ENCODE results near the gene HYI.
"Not testable (repeated sequence)": the region's sequence is repeated elsewhere in the genome, so short reads cannot be mapped to it uniquely, and the experiment has no call there.

Gene HYI

DNA sequence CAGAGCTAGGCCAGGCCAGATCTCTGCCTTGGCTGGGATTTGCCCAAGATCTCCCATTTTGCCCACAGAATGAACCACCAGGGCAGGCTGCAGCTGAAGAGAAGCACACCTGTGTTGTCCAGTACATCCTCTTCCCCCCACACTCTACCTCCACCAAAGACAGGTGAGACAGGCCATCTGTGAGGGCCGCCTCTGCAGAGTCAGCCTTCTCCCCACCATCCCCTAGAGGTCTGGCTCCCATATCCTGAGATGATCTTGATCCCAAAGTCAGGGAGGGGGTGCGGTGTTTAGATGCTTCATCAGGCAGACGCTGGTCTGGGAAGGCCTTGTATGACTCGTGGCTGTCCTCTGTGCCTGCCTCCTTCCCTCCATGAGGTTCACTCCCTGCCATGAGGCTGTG lies 28.7 kb downstream of the HYI start:
- no peak for DNase-seq

DNA sequence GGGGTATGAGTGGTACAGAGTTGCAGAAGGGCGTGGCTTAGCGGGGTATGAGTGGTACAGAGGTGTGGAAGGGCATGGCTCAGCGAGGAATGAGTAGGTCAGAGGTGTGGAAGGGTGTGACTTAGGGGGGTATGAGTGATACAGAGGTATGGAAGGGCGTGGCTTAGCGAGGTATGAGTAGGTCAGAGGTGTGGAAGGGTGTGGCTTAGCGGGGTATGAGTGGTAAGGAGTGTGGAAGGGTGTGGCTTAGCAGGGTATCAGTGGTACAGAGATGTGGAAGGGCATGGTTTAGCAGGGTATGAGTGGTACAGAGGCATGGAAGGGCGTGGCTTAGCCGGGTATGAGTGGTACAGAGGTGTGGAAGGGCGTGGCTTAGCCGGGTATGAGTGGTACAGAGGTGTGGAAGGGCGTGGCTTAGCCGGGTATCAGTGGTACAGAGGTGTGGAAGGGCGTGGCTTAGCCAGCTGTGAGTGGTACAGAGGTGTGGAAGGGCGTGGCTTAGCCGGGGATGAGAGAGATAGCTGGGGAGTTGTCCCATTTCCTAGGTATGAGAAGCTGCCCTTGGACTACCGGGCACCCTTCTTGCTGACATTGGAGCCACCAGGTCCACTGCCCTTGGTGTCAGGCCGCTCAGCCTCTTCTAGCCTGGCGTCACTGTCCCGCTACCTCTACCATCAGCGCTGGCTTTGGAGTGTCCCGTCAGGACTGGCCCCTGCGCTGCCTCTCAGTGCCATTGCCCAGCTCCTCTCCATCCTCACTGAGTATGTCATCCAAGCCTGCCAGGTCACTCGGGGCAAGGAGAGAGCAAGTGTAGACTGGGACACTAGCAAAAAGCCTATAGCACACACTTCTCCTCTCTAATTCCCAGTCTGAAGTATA lies 29.8 kb downstream of the HYI start:
- DNase-seq: no peak

DNA sequence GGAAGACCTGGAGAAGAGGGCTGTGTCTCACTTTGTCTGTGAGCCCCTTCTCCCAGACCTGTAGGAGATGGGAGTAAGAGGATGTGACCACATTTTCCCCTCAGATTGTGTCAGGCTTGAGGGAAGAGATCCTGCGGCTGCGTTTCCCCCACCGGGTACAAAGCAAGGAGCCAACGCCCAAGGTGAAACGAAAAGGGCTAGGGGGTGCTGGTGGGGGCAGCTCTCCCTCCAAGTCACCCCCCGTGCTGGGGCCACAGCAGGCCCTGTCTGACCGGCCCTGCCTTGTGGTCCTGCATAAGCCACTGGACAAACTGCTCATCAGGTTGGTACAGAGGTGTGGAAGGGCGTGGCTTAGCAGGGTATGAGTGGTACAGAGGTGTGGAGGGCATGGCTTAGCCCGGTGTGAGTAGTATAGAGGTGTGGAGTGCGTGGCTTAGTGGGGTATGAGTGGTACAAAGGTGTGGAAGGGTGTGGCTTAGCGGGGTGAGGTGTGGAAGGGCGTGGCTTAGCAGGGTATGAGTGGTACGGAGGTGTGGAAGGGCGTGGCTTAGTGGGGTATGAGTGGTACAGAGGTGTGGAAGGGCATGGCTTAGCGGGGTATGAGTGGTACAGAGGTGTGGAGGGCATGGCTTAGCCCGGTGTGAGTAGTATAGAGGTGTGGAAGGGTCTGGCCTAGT lies 30.6 kb downstream of the HYI start:
- DNase-seq: no peak

DNA sequence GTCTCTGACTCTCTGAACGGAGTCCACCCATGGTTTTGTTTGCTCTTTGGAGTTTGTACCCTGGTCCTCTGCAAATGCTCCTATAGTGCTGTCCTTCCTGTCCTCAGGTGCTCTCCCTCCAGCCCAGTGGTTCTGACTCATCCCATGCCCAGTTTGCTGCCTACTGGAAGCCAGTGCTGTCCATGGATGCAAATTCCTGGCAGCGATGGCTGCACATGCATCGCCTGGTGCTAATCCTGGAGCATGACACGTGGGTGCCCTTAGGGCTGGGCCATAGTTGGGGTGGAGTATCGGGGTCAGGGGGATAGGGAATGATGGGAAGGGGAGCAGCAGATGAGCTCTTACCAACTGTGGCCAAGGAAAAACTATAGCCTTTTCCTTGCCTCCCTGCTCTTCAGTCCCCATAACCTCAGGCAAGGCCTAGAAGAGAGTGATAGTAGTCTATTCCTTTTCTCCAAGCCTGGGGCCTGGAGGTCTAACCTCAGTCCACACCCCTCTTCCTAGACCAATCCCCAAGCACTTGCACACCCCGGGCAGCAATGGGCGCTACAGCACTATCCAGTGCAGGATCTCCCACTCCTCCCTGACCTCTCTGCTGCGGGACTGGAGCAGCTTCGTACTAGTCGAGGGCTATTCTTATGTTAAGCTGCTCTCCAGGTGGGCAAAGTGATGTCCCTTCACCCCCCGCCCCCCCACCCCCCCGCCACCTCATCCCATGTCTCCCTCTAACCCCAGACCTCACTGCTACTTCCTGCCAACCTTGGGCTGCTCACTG lies 31.6 kb downstream of the HYI start:
- no peak for DNase-seq

DNA sequence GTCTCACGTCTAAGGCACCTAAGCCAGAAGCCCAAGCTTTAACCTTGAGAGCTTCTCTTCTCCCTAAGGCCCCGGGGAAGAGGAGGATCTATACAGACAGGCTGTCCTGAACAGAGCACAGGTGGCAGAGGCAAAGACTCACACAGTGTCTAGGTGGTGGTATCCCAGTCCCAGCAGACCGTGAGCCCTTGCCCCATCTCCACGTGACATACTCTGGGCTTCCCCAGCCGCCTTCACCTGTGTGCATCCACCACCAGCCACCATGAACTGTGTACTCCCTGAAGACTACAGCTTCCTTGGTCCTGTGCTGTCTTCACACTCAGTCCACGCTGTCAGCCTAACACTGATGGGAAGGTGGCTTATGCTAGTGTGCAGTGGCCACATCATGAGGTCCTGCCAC lies 32.3 kb downstream of the HYI start:
- no peak for DNase-seq

DNA sequence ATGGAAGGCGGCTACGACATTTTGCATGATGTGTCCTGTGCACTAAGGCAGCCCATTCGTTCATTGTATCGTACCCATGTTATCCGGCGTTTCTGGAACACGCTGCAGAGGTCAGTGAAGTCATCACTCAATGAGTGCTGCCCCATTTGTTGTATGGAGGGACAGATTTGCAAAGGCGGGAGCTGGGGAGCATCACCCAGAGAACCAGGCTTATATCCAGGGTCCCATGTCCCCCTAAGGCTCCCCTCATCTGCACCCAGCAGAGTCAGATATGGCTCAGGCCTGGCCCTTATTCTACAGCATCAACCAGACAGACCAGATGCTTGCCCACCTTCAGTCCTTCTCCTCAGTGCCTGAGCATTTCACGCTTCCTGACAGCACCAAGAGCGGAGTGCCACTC lies 32.9 kb downstream of the HYI start:
- no peak for DNase-seq

DNA sequence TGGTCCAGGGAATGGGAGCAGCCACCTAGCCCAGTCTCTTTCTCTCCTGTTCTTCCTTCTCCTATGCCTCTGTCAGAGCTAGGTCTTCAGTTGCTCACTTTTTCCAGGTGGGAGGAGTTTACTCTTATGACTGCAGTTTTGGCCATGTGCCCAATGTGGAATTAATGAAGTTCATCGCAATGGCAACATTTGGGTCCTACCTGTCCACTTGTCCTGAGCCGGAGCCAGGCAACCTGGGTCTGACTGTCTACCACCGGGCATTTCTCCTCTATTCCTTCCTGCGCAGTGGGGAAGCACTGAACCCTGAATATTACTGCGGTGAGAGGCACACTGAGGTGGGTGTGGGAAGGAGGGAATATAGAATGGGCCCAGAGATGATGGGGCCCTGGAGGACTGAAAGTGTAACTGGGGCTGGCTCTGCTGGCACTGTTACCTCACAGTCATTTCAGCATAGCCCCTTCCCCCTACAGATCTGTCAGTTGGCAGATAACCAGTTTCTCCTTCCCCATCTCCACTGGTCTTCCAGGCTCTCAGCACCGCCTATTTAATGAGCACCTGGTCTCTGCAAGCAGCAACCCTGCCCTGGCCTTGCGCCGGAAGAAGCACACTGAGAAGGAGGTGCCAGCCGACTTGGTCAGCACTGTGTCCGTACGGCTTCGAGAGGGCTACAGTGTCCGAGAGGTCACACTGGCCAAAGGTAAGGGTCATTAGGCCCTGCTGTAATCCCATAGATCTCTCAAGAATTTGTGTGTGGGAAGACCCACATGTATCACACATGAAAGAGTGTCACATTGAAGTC lies 33.9 kb downstream of the HYI start:
- no peak for DNase-seq

DNA sequence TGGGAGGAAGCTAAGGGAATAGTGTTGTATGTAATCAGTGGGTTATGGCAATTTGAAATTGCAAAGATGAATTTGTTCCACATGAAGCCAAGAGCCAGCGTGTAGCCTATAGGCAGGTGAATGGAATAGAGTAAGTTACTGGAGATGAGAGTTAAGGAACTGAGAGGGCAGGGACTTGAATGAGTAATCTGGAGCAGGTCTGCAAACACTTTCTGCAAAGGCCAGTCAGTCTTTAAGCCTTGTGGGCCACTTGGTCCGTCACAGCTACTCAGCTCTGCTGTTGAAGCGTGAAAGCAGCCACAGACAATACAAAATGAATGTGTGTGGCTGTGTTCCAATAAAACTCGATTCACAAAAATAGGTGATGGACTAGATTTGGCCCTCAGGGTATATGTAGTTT lies 34.9 kb downstream of the HYI start:
- no peak for DNase-seq

DNA sequence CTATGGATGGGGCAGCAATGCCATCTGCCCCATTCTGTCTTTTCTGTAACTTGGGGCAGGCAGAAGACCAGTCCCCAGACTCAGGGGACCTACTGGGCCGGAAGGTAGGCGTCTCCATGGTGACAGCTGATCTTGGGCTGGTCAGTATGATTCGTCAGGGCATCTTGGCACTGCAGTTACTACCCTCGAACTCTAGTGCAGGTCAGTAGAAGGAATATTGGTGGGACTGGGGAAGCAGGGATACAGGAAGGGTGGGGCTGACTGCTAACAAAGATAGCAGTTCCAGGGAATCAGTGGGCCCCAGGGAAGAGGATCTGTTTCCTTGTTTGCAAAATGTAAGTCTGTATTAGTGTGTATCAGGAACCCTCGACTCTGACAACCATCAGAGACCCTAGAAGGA lies 37.8 kb downstream of the HYI start:
- no peak for DNase-seq

DNA sequence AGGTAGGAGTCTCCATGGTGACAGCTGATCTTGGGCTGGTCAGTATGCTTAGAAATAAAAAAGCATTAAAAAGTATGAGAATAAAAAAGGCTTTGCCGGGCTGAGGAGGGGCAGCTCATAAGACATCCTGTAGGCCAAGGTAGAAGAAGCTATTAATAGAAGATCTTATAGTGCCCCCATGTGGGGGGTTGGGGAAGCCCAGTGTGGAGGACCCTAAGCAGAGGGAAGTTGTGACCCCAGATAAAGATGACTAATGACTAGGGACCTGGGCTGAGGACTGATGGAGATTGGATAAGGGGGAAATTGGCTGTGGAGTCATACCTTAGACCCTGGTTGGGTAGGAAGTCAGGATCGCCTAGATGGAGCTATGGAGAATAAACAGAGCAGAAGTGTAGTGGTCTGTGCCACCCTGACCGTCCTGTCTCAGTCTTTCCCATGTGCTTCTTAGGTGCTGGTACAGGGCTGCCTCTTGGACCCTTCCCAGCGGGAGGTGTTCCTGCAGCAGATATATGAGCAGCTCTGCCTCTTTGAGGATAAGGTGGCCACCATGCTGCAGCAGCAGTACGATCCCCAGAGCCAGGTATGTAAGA lies 39.0 kb downstream of the HYI start:
- peak; percentile 68 for DNase-seq

DNA sequence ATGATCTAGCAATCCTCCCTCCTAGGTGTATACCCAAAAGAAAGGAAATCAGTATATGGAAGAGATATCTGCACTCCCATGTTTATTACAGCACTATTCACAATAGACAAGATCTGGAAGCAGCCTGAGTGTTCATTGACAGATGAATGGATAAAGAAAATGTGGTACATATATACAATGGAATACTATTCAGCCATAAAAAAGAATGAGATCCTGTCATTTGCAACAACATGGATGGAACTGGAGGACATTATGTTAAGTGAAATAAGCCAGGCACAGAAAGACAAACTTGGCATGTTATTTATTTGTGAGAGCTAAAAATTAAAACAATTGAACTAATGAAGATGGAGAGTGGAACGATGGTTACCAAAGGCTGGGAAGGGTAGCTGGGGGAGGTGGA lies 40.3 kb downstream of the HYI start:
- not testable (repeated sequence) for DNase-seq

DNA sequence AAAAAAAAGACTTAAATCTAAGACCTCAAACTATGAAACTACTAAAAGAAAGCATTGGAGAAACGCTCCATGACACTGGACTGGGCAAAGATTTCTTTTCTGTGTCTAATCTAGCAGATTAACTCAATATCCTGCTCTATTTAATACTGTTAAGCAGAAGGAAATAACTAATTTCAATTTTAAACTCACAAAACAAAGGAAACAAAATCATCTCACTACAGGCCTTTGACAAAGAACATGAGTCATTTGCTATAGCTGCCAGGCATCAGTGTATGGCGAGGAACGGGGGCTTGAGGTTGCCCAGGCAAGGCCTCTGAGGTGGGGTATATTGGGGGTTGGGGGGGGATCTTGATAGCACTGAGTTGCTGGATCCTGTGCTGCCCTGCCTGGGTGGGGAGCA lies 43.2 kb downstream of the HYI start:
- no peak for DNase-seq

DNA sequence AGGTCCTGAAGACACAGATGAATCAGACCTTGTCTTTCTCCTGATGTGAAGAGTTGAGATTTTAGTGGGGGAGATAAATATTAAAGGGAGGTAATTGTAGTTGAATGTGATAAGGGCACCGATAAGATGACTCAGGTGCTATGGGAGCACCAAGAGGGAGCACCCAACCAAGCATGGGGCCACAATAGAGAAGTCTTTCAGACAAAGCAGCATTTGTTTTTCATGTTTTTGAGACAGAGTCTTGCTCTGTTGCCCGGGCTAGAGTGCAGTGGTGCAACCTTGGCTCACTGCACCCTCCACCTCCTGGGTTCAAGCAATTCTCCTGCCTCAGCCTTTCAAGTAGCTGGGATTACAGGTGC lies 47.9 kb downstream of the HYI start:
- DNase-seq: no peak

DNA sequence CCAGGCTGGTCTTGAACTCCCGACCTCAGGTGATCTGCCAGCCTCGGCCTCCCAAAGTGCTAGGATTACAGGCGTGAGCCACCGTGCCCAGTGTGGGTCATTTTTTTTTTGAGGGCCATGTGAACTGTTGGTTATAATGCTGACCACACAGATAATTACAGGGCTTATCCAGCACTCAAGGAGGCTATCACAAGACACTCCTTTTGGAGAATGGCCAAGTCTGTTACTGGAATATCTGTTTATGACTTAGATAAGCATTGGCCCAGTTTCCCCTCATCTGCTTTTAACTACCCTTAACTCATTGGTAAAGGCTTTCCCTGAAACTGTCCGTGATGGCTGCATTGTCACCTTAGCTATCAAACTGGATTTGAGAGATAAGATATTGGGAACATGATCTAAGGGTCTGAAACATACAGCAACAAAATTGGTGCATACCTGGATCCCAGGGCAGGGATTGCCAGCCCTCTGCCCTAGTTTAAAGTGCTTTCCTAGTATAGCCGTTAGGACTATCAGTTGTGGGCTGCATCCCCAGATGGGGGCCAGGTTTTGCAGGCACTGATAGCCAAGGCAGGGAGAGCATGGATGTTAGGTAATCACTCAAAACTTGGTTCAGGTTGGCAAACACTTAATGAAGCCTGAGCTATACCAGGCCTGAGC lies 48.4 kb downstream of the HYI start:
- no peak for DNase-seq

DNA sequence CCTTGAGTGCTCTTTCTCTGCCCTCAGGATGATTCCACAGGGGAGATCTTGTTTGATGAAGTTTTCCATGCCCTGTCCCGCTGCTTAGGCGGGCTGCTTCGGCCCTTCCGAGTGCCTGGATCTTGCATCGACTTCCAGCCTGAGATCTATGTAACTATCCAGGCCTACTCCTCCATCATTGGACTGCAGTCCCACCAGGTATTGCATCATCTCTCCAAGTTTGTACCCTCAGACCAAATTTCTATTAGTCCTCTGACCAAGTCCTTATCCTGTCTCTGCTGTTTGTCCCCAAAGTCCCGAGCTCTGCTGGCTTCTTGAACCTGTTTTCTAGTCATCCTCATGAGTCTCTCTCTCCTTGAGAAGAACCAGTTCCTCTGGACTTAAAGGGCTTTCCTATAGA lies 49.4 kb downstream of the HYI start:
- no peak for DNase-seq

DNA sequence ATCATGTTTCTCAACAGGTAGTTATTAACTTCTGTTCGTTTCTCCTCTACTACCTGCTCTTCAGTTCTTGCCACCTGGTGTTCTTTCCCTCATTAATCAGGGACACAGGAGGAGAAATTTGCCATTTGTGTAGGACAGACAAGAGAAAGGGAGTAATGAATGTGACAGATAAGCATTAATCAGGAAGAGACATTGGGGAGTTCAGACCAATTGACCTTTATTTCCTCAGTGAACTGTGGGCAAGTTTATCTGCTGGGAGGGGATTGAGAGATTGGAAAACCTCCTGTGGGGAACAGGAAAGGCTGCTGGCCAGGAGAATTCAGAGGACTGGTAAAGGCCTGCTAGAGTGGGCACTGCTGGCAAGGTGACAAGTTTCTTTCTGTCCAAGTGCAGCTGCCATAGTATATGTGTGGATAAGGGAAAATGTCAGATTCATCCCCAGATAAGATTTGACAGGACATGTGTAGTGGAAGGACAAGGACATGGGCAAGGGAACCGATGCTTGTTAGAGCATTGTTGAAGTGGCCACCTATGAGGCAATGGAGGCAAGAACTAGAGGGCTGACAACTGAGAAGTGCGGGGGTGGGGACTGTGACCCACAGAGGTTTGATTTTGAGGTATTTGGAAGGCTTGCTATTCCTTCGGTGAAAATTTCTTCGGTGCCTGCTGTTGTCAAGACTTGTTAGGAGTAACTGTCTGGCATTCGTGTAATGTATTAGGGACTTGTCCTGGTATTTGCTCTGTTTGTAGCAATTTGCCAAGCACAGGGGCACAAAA lies 51.5 kb downstream of the HYI start:
- no peak for DNase-seq
